ENCODE data around the gene CACNA1G.

DNA sequence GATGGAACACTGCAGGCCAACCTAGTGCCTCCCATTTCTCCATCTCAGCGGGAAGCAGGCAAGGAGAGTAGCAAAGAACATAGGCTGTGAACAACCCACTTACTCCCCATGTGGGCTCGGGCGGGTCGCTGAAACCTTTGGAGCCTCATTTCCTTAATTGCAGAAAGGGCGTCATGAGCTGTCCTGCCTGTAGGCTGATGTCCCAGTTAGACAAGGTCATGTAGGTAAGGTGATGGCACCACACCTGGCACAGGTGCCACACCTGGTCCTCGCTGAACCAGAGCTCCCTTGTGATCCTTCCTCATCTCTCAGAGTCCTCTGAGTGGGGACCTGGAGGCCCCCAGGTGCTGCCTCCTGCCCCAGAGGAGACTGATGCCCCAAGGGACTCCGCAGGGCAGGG, 97.1 kb downstream of the CACNA1G start:
- TF ChIP-seq, protein P1, sequence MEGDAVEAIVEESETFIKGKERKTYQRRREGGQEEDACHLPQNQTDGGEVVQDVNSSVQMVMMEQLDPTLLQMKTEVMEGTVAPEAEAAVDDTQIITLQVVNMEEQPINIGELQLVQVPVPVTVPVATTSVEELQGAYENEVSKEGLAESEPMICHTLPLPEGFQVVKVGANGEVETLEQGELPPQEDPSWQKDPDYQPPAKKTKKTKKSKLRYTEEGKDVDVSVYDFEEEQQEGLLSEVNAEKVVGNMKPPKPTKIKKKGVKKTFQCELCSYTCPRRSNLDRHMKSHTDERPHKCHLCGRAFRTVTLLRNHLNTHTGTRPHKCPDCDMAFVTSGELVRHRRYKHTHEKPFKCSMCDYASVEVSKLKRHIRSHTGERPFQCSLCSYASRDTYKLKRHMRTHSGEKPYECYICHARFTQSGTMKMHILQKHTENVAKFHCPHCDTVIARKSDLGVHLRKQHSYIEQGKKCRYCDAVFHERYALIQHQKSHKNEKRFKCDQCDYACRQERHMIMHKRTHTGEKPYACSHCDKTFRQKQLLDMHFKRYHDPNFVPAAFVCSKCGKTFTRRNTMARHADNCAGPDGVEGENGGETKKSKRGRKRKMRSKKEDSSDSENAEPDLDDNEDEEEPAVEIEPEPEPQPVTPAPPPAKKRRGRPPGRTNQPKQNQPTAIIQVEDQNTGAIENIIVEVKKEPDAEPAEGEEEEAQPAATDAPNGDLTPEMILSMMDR (IDR thresholded peaks at IDR 0.05): no peak
- TF ChIP-seq POLR2A (IDR thresholded peaks at IDR 0.05): no peak
- no peak for TF ChIP-seq EP300 (IDR thresholded peaks at IDR 0.05)
